GM18498 (cell line): ENCODE results near the gene RCCD1.
"Not testable (repeated sequence)": the region's sequence is repeated elsewhere in the genome, so short reads cannot be mapped to it uniquely, and the experiment has no call there.

Experiments
- ATAC-seq: cut with Tn5 transposase; IDR thresholded peaks from one replicate; pipeline ENCODE4 v1.9.1; 2021; ENCODE audit warnings: mild to moderate bottlenecking, moderate library complexity; ENCODE audit not compliant: unreplicated experiment

The RCCD1 gene, protein sequence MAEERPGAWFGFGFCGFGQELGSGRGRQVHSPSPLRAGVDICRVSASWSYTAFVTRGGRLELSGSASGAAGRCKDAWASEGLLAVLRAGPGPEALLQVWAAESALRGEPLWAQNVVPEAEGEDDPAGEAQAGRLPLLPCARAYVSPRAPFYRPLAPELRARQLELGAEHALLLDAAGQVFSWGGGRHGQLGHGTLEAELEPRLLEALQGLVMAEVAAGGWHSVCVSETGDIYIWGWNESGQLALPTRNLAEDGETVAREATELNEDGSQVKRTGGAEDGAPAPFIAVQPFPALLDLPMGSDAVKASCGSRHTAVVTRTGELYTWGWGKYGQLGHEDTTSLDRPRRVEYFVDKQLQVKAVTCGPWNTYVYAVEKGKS

GRCh38 chr15:90954712-90955623, at the start of gene RCCD1:
TSS of gene RCCD1 (plus strand) at chr15:90954884. CDS start at chr15:90956735, 1,851 bp downstream.
- peak; percentile 94 for ATAC-seq

GRCh38 chr15:90905306-90906180, 49.1 kb upstream of the RCCD1 start:
- no peak for ATAC-seq

DNA sequence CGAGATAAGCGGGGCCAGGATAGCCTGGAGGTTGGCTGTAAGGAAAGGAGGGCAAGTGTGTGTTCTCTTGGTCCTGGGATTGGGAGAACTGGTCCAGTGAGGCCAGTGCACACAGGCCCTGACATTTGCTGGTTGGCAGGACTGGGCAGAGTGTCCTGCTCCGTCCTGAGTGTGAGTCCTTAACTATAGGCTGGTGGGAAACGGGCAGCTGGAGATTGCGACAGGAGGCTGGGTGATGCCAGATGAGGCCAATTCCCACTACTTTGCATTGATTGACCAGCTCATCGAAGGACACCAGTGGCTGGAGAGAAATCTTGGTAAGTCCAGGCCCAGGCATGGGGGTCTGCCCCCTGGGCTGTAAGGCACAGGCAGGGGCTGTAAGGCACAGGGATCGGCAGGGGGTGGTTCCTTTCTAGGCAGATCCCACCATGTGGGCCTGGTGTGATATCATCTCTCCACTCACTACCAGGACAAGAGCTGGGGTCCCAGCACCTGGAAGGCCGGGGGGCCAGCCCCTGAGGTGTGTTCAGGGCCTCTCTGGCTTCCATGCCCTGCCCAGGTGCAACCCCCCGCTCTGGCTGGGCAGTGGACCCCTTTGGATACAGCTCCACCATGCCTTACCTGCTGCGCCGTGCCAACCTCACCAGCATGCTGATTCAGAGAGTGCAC, 48.4 kb upstream of the RCCD1 start:
- ATAC-seq = no peak

- ATAC-seq = no peak
These were observed 47.5 kb upstream of the RCCD1 start for GRCh38 chr15:90907051-90907660.

- ATAC-seq = no peak
These were observed 46.7 kb upstream of the RCCD1 start for GRCh38 chr15:90907838-90908507.

- not testable (repeated sequence) for ATAC-seq
These were observed 45.2 kb upstream of the RCCD1 start for GRCh38 chr15:90909449-90909848.

GRCh38 chr15:90909976-90910375, 44.7 kb upstream of the RCCD1 start:
- ATAC-seq = no peak

GRCh38 chr15:90910441-90911301, 44.0 kb upstream of the RCCD1 start:
- no peak for ATAC-seq

DNA sequence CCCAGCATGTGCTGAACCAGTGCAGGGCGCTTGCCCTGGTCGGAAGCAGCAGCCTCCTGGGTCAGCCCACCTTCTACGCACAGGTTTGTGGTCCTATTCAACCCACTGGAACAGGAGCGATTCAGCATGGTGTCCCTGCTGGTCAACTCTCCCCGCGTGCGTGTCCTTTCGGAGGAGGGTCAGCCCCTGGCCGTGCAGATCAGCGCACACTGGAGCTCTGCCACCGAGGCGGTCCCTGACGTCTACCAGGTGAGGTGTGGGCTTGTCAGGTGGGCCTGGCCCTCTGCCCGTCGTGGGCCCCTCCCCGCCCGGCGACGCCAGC, 43.4 kb upstream of the RCCD1 start:
- ATAC-seq = no peak

DNA sequence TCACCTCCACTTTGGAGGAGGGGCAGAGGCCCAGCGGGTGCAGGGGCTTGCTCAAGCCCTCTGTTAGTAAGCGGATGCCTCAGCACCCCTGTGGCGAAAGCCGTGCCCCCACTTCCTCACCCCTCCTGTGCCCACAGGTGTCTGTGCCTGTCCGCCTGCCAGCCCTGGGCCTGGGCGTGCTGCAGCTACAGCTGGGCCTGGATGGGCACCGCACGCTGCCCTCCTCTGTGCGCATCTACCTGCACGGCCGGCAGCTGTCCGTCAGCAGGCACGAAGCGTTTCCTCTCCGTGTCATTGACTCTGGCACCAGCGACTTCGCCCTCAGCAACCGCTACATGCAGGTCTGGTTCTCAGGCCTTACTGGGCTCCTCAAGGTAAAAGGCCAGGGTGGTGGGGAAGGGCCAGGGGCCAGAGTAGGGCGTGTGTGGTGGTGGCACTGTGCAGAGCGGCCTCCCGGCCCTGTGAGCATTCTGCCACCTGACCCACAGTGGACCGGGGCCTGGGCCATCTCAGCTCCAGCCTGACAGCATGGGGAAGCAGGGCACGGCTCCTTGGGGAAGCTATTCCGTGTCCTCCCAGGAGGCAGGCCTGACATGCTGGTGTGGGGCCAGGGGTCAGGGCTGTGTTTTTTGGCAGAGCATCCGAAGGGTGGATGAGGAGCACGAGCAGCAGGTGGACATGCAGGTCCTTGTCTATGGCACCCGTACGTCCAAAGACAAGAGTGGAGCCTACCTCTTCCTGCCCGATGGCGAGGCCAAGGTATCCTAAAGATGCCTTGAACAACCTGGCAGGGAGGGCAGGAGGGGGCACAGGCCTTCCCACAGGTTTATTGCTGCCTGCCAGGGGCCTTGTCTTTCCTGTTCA, 42.5 kb upstream of the RCCD1 start:
- ATAC-seq = no peak

GRCh38 chr15:90912770-90913075, 42.0 kb upstream of the RCCD1 start:
- no peak for ATAC-seq

DNA sequence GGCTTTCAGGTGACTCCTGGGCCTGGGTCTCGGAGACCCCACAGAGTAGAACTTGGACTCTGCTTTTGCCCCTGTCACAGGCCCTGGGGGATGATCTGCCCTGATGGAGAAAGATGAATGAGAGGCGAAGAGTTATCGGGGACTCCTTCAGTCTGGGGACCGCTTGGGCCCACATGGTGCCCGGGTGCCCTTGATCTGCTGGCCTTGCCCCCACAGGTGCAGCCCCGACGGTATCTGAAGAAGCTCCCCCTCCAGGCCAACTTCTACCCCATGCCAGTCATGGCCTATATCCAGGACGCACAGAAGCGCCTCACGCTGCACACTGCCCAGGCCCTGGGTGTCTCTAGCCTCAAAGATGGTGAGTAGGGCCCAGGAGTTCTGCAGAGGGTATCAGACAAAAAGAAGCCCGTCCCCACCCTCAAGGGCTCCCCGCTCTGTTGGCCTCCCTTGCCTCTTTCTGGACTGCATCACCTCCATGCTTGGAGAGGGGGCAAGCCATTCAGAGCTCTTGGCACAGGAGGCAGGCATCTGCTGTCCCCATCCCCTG, 41.2 kb upstream of the RCCD1 start:
- ATAC-seq = no peak

DNA sequence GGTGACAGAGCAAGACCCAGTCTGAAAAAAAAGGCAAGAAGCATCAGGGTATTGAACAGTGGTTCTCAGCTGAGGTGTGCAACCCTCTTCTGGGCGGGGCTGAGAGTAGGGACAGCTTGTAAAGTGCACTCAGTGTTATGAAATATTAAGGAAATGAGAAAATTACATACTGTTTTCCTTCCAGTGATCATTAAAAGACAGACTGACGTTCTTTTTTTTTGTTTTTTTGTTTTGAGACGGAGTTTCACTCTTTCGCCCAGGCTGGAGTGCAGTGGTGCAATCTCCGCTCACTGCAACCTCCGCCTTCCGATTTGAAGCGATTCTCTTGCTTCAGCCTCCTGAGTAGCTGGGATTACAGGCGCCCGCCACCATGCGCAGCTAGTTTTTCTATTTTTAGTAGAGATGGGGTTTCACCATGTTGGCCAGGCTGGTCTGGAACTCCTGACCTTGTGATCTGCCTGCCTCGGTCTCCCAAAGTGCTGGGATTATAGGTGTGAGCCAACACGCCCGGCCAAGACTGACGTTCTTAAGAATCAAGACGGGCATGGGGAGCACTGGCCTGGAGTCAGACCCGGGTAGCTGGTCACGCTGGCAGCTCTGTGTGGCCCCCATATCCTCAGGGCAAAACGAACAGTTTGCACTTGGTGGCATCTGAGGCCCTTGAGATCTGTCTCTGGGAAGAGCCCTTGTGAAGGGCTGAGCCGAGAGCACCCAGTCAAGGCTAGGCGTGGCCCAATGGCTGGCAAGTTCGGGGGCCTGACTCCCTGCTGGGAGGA, 40.2 kb upstream of the RCCD1 start:
- no peak for ATAC-seq

DNA sequence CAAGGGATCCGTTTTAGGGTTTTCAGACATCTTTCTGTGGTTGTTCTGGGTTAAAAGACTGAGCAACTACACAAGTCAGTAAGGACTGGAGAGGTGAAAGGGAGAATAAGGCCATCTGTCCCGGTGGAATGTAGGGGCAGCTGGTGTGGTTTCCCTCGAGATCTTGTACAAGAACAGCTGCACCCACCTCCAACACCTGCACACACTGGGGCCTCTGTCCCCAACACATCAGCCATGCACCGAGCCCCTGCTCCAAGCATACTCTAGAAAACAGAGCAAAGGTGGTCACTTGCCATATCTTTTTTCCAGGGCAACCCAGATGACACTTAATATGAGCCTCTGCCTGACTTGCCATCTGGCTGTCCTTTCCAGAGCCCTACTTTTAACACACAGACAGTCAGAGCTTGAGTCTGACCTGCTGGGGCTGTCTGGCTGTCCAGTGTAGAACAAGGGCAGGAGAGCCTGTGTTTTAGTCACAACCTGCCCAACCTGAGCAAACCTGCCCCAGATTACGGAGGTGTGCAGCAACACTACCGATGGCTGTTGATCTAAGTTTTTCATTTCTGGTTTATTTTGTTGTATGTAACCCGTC, 39.4 kb upstream of the RCCD1 start:
- no peak for ATAC-seq

DNA sequence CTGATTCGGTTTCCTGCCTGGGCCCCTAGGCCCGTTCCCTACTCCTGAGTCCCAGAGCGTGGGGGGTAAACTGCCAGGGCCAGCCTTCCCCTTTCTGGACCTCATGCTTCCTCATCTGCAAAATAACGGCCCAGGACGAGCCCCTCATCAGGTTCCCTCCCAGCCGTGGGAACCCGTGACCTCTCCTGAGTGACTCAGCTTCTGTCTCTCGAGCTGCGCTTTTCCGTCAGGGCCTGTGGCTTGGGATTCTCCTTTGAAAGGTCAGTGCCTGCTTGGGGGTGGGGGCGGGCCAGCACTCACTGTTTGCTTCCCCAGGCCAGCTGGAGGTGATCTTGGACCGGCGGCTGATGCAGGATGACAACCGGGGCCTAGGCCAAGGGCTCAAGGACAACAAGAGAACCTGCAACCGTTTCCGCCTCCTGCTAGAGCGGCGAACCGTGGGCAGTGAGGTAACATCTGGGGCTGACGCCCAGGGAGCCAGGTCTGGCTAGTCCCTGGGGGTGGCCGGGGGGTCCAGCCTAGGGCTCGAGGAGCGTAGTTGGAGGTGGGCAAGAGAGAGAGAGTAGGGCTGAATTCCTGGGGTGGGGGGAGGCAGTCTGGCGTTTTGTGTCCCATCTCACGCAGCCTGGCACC, 38.8 kb upstream of the RCCD1 start:
- ATAC-seq = no peak

- ATAC-seq = no peak
These were observed 38.2 kb upstream of the RCCD1 start for GRCh38 chr15:90916461-90916860.
